A549 treated with GW870086 at 1 μM for 4 hours (cell line): ENCODE data around the gene FAM168A. TPM values are rescaled to one million over a fixed set of nuclear protein-coding genes. Genes with fewer than 3 reads are reported as not detected.

ENCODE experiments used
- total RNA-seq: library from RNA; stranded (reverse); fragments of 200-300 nt; extraction: Qiagen RNA extraction; gene quantifications from 5 replicates; pipeline ENCODE4 v1.2.3, GENCODE V29; 2022; ENCODE audit warnings: low read depth

The FAM168A gene, protein sequence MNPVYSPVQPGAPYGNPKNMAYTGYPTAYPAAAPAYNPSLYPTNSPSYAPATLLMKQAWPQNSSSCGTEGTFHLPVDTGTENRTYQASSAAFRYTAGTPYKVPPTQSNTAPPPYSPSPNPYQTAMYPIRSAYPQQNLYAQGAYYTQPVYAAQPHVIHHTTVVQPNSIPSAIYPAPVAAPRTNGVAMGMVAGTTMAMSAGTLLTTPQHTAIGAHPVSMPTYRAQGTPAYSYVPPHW
- 10.4 to 15.6 TPM (median 13.0 TPM) in 5 replicates for total RNA-seq

DNA sequence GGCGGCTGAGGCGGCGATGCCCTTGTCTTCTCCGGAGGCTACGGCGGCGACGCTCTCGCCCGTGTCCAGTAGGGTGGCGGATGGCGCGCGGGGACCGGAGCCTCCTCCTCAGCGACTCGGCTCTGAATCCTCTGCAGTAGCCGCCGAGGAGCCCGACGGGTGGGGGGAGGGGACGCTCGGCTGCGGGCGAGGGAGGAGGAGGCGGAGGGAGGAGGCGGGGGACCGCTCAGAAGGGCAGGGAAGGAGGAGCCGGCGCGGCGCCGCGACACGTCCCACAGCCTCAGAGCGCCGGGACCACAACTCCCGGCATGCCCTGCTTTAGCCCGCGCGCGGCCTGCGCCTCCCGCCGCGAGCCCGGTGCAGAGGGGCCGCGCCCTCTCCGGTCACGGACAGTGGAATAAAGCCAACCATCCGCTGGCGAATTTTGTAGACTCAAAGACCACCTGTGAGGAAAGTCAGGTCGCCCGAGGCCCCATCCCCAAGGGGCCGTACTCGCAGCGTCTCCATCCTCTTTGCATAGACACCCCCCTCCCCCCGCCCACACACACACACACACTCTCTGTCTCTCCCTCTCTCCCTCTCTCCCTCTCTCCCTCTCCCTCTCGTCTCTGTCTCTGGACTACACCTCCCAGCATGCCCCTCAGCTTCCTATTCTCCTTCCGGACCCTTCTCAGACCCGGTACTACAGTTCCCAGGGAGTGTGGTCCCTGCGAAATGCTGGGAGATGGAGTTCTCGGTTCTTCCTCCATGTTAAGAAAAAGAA is at the start of gene FAM168A:
TSS of gene FAM168A (minus strand) at position 157 of the 763 bp plus-strand sequence. CDS start 129,638 bp downstream, outside the sequence.

GRCh38 chr11:73645972-73646631 is 48.2 kb upstream of the FAM168A start, which contains the start of gene PLEKHB1:
PLEKHB1 (plus strand) TSS chr11:73646581; CDS start chr11:73646609, 28 bp downstream.

GRCh38 chr11:73376160-73376802 is 221.6 kb downstream of the FAM168A start, which contains the start of gene RELT:
RELT (plus strand) TSS chr11:73376399; CDS start chr11:73389137, 12,738 bp downstream.

Other genes starting within 250 kb of the FAM168A start
- gene RELT, start 221.7 kb downstream of the FAM168A start, total RNA-seq: 6.1 to 8.7 TPM (median 7.3 TPM) in 5 replicates
- 0.42 to 0.98 TPM (median 0.57 TPM) in 5 replicates for gene PLEKHB1, start 48.5 kb upstream of the FAM168A start, total RNA-seq
- gene RAB6A, start 163.0 kb upstream of the FAM168A start, total RNA-seq: 46.4 to 68.4 TPM (median 62.5 TPM) in 5 replicates
- gene MRPL48, start 189.8 kb upstream of the FAM168A start, total RNA-seq: 46.3 to 57.0 TPM (median 48.9 TPM) in 5 replicates